BJ (cell line): ENCODE results near the gene STAB1. TPM values are rescaled to one million over a fixed set of nuclear protein-coding genes. Genes with fewer than 3 reads are reported as not detected.
A peak's percentile ranks its signal among the peaks of the same experiment; 100 is the strongest.

Experiments used
- CTCF ChIA-PET: fragments of 350-600 bp; formaldehyde crosslinking; extraction: SDS; loops from one replicate; lab custom pipeline; 2021; ENCODE audit warnings: antibody characterized with exemption, inconsistent platforms; lab: Yijun Ruan, JAX
- POLR2A ChIA-PET: fragments of 300-600 bp; sonication (Branson Sonifier 250); formaldehyde crosslinking; extraction: SDS; loops from one replicate; lab custom pipeline; 2021; ENCODE audit warnings: antibody characterized with exemption; lab: Charles Lee
- DNase-seq: peaks from one replicate; pipeline ENCODE4 v3.0.0-alpha.2; 2011; ENCODE audit warnings: low read depth
- H3K27me3 ChIP-seq: 2 replicates; pipeline ENCODE4 v1.6.0; 2011; ENCODE audit warnings: low read length; ENCODE audit not compliant: control insufficient read depth, insufficient read depth
- H3K36me3 ChIP-seq: 2 replicates; pipeline ENCODE4 v1.5.1; 2011; ENCODE audit warnings: low read length; ENCODE audit not compliant: control insufficient read depth, insufficient read depth
- H3K4me3 ChIP-seq: 2 replicates; pipeline ENCODE4 v1.5.1; 2011; ENCODE audit warnings: low read depth, mild to moderate bottlenecking, control low read depth, low read length
- CTCF ChIP-seq: IDR thresholded peaks from 2 replicates; pipeline ENCODE4 v1.5.1; 2011; ENCODE audit warnings: low read depth, mild to moderate bottlenecking, control low read depth, inconsistent platforms, low read length, moderate library complexity; ENCODE audit not compliant: insufficient read depth
- polyA plus RNA-seq: library from polyadenylated mRNA; depleted of rRNA; stranded (reverse); fragments of >200 nt; gene quantifications from 2 replicates; pipeline ENCODE4 v1.2.3, GENCODE V29; 2011

STAB1 gene
- polyA plus RNA-seq, 1 experiment, result 0.01 TPM

DNA sequence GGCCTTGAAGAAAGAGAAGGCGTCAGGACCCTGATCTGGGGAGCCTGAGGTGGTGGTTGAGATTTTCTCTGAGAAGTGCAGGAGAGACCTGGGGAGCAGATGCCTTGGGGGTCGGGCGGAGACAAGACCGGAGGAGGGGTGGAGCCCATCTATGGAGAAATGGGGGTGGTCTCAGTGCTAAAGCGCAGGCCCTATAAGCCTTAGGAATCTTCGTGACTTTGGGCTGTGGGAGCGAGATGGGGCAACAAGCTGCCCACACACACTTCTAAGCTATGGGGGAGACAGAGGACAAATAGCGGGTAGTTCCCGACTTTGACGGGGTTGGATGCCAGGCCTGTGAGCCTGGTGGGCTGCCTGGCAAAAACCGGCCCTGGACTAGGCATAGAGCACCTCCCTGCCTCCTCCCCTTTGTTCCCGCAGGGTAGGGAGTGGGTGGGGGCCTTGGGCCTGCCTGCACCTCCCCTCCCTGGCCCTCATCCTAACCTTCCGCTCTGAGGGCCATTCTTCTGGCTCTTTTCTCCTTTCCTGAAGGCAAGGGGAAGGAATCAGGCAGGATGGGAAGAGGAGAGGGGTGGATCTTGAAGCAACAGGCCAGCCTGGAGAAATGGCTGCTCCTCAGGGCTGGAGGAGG, 38.9 kb upstream of the STAB1 start:
- no peak for DNase-seq
- peaks cover 18% of the 10 kb centered on the region for H3K36me3 ChIP-seq
- ChIA-PET CTCF (interaction anchor here (1.0 to 4.5 kb wide), 3 partner anchors 10 to 117 kb away, joined by 3 to 31 read pairs (median 4); partner anchors contain the start of gene SEMA3G), POLR2A (no interaction called here)
- no peaks in the 10 kb centered on the region for H3K27me3 ChIP-seq
- no peak for TF ChIP-seq CTCF
- peak overlapping the region; percentile 95 for H3K4me3 ChIP-seq

DNA sequence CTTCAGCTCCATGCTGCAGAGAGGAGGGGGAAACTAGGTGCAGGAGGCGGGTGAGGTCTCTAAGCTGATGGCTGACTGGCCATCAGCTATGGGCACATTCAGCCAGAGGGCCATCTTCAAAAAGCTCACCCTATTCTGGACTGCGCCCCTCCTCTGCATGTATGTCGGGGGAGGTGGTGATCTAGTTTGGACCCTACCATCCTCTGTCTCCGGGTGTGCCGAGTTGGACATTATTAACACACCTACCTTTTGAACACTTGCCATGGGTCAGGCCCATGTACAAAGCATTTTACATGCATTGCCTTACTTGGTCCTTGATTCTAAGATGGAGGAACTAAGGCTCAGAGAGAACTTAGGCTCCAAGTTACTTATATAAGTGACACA, 38.3 kb upstream of the STAB1 start:
- TF ChIP-seq CTCF, result no peak
- POLR2A ChIA-PET, result no interaction called here
- Histone ChIP-seq H3K27me3 (no peaks in the 10 kb centered on the region), H3K4me3 (peak overlapping the region; percentile 95), H3K36me3 (peaks cover 18% of the 10 kb centered on the region)
- CTCF ChIA-PET, result interaction anchor here (1.0 to 4.5 kb wide), 3 partner anchors 10 to 117 kb away, joined by 3 to 31 read pairs (median 4); partner anchors contain the start of gene SEMA3G
- DNase-seq, result no peak

GRCh38 chr3:52458031-52458760, 36.9 kb upstream of the STAB1 start:
- peaks cover 18% of the 10 kb centered on the region for H3K36me3 ChIP-seq
- H3K27me3 ChIP-seq, result no peaks in the 10 kb centered on the region
- no peak for DNase-seq
- ChIA-PET POLR2A (no interaction called here), CTCF (interaction anchor here (1.7 to 4.5 kb wide), 2 partner anchors 12 to 30 kb away, joined by 5 to 31 read pairs; partner anchors contain the start of gene SEMA3G)
- TF ChIP-seq CTCF, result no peak
- no peak overlapping the region for H3K4me3 ChIP-seq

DNA sequence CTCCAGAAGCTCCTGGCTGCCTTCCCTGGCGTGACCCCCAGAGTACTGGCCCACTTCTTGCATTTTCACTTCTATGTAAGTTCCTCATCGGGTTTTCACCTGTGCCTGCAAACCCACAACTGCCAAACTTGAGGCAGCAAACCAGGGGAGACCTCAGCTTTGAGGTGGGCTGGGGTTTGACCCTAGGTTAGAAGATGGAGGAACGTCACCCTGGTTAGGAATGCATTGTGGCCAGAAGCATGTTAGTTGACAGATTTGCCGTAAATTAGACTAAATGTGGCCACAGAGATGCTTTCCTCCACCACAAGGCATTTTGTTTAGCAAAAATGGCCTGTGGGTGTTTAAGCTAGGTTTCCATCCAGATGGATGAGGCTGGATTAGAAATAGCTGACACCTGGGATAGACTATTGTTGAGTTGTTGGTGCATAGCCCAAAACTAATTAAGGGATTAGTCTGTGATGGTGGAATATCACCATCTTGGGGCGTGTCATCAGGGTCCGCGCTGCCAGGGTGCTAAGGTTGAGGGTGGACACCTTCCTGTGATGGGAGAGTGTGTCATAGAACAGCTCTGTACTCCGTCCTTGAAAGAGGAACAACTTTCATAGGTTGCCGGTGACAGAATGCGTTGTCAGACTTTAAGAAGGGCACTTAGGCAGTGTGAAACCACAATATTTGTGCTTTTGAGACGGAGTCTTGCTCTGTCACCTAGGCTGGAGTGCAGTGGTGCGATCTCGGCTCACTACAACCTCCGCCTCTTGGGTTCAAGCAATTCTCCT, 36.2 kb upstream of the STAB1 start:
- Histone ChIP-seq H3K36me3 (peaks cover 18% of the 10 kb centered on the region), H3K4me3 (no peak overlapping the region), H3K27me3 (no peaks in the 10 kb centered on the region)
- no peak for TF ChIP-seq CTCF
- no peak for DNase-seq
- POLR2A ChIA-PET, result interaction anchor here (0.6 kb wide), 1 partner anchor 242 kb away, joined by 4 read pairs; no protein-coding TSS in a partner anchor
- CTCF ChIA-PET, result interaction anchor here (1.7 to 4.5 kb wide), 2 partner anchors 12 to 31 kb away, joined by 5 to 31 read pairs; partner anchors contain the start of gene SEMA3G

DNA sequence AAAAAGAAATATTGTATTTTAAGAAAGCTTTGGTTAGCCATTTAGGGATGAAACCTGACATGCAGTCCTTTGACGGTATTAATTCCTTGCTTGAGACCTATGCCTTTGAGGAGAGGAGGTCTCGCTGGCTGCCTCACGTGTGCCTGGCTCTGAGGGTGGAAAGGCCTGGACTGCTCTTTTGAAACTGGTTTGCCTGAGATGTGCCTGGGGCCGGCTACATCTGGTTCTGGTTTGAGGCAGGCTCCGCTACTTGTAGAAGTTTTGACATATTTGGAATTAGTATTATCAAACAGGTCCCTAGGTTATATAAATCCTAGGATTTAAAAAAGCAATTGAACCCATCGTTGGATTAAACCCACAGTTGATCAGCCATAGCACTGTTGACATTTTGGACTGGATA, 33.3 kb upstream of the STAB1 start:
- ChIA-PET POLR2A (interaction anchor here (0.6 kb wide), 2 partner anchors 36 to 281 kb away, joined by 6 to 9 read pairs; no protein-coding TSS in a partner anchor), CTCF (interaction anchor here (1.0 to 1.5 kb wide), 3 partner anchors 15 to 48 kb away, joined by 3 to 5 read pairs (median 4); no protein-coding TSS in a partner anchor)
- TF ChIP-seq CTCF, result no peak
- H3K4me3 ChIP-seq, result no peak overlapping the region
- H3K36me3 ChIP-seq, result peaks cover 21% of the 10 kb centered on the region
- no peaks in the 10 kb centered on the region for H3K27me3 ChIP-seq
- DNase-seq, result no peak
